Activated CD4-positive, alpha-beta T cell treated with anti-CD3 and anti-CD28 coated beads, Interleukin-2, Interleukin-6, amounts not matched to agents 100 ng/mL and 50 ng/mL, durations not matched to agents 16 hours and 8 hours (primary cell): ENCODE results near the gene ABLIM3.

Experiments
- DNase-seq: peaks from one replicate; pipeline ENCODE4 v3.0.0-alpha.2; 2020

ABLIM3 gene

GRCh38 chr5:149160291-149160787 is 19.0 kb downstream of the ABLIM3 start:
- no peak for DNase-seq

GRCh38 chr5:149161026-149161687 is 19.9 kb downstream of the ABLIM3 start:
- DNase-seq: no peak

- DNase-seq: no peak
Measured at GRCh38 chr5:149161850-149162249, 20.6 kb downstream of the ABLIM3 start.

GRCh38 chr5:149162401-149163084 is 21.2 kb downstream of the ABLIM3 start:
- no peak for DNase-seq

GRCh38 chr5:149164731-149165130 is 23.4 kb downstream of the ABLIM3 start:
- no peak for DNase-seq

- no peak for DNase-seq
Measured at GRCh38 chr5:149166128-149166527, 24.8 kb downstream of the ABLIM3 start.

GRCh38 chr5:149166591-149167100 is 25.4 kb downstream of the ABLIM3 start:
- no peak for DNase-seq

GRCh38 chr5:149168276-149168906 is 27.1 kb downstream of the ABLIM3 start:
- DNase-seq: no peak

- DNase-seq: no peak
Measured at GRCh38 chr5:149170299-149170698, 29.0 kb downstream of the ABLIM3 start.

GRCh38 chr5:149172261-149172660 is 31.0 kb downstream of the ABLIM3 start:
- DNase-seq: peak; percentile 61

GRCh38 chr5:149172709-149173505 is 31.6 kb downstream of the ABLIM3 start:
- no peak for DNase-seq

GRCh38 chr5:149174847-149175234 is 33.5 kb downstream of the ABLIM3 start:
- no peak for DNase-seq

- DNase-seq: no peak
Measured at GRCh38 chr5:149175346-149176105, 34.2 kb downstream of the ABLIM3 start.

- no peak for DNase-seq
Measured at GRCh38 chr5:149177339-149177843, 36.1 kb downstream of the ABLIM3 start.

GRCh38 chr5:149177911-149178565 is 36.7 kb downstream of the ABLIM3 start:
- no peak for DNase-seq

GRCh38 chr5:149181732-149182131 is 40.4 kb downstream of the ABLIM3 start:
- no peak for DNase-seq

GRCh38 chr5:149182241-149182640 is 40.9 kb downstream of the ABLIM3 start:
- no peak for DNase-seq

- no peak for DNase-seq
Measured at GRCh38 chr5:149185067-149185466, 43.8 kb downstream of the ABLIM3 start.

- DNase-seq: no peak
Measured at GRCh38 chr5:149186506-149186905, 45.2 kb downstream of the ABLIM3 start.

- peak; percentile 17 for DNase-seq
Measured at GRCh38 chr5:149187617-149188016, 46.3 kb downstream of the ABLIM3 start.

GRCh38 chr5:149188383-149188782 is 47.1 kb downstream of the ABLIM3 start:
- DNase-seq: no peak
